ENCODE measurements around the gene ANK2.

ANK2 gene

DNA sequence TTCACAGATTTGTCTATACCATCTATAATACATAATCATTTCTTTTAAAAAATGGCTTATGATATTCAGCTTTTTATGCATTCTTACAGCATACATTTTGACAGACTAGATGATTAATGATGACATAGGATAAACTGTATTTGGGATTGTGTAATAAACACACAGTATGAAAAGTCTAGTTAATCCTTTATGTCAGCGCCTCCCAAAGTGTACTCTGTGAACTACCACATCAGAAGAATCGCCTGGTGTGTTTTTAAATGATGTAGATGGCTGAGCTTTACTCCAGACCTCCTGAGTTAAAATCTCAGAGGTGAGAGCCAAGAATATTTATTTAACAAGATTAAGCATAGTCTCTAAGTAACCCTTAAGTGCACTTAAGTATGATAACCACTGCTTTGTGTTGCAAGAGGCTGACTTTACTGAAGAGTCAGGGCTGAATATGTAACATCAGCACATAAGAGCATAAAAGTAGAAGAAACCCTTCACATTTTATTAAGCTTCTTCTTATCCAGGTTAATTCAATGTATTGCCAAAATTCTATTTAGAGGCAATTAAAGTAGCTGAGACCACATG is 104.2 kb downstream of the ANK2 start:
- no peak overlapping the region for H3K4me3 ChIP-seq (ENCODE audit: low read depth, low read length)
- DNase-seq (ENCODE audit: low read depth): peak; percentile 3
- no peak for TF ChIP-seq POLR2A (IDR thresholded peaks at IDR 0.05; ENCODE audit: extremely low read depth, insufficient read length)
- no peak for TF ChIP-seq MYC (IDR thresholded peaks at IDR 0.05; ENCODE audit: low read depth, low read length)
- TF ChIP-seq, protein P1, sequence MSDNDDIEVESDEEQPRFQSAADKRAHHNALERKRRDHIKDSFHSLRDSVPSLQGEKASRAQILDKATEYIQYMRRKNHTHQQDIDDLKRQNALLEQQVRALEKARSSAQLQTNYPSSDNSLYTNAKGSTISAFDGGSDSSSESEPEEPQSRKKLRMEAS (IDR thresholded peaks at IDR 0.05; ENCODE audit: low read depth, low read length): no peak
- TF ChIP-seq, protein P2, sequence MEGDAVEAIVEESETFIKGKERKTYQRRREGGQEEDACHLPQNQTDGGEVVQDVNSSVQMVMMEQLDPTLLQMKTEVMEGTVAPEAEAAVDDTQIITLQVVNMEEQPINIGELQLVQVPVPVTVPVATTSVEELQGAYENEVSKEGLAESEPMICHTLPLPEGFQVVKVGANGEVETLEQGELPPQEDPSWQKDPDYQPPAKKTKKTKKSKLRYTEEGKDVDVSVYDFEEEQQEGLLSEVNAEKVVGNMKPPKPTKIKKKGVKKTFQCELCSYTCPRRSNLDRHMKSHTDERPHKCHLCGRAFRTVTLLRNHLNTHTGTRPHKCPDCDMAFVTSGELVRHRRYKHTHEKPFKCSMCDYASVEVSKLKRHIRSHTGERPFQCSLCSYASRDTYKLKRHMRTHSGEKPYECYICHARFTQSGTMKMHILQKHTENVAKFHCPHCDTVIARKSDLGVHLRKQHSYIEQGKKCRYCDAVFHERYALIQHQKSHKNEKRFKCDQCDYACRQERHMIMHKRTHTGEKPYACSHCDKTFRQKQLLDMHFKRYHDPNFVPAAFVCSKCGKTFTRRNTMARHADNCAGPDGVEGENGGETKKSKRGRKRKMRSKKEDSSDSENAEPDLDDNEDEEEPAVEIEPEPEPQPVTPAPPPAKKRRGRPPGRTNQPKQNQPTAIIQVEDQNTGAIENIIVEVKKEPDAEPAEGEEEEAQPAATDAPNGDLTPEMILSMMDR (IDR thresholded peaks at IDR 0.05; ENCODE audit: low read depth, low read length): no peak

DNA sequence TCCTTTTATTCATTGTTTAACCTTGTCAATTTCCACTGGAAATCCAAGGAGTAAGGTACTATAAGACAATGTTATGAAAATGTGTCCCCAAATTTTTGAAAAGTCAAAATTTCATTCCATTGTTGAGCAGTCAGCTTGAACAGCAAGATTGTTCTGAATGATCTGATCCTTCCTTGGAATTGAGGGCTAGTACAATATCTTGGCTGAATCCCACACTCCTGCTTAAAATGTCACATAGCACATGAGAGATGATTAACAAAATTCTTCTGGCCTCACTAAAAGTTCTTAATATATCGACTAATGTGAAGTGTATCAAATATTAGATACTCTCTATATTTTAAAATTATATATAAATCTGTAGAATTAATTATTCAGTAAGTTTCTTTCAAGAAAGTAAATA is 104.8 kb downstream of the ANK2 start:
- H3K4me3 ChIP-seq (ENCODE audit: low read depth, low read length): no peak overlapping the region
- no peak for DNase-seq (ENCODE audit: low read depth)
- TF ChIP-seq POLR2A (IDR thresholded peaks at IDR 0.05; ENCODE audit: extremely low read depth, insufficient read length): no peak
- TF ChIP-seq MYC (IDR thresholded peaks at IDR 0.05; ENCODE audit: low read depth, low read length): no peak
- TF ChIP-seq, protein P1 (IDR thresholded peaks at IDR 0.05; ENCODE audit: low read depth, low read length): no peak
- TF ChIP-seq, protein P2 (IDR thresholded peaks at IDR 0.05; ENCODE audit: low read depth, low read length): no peak

DNA sequence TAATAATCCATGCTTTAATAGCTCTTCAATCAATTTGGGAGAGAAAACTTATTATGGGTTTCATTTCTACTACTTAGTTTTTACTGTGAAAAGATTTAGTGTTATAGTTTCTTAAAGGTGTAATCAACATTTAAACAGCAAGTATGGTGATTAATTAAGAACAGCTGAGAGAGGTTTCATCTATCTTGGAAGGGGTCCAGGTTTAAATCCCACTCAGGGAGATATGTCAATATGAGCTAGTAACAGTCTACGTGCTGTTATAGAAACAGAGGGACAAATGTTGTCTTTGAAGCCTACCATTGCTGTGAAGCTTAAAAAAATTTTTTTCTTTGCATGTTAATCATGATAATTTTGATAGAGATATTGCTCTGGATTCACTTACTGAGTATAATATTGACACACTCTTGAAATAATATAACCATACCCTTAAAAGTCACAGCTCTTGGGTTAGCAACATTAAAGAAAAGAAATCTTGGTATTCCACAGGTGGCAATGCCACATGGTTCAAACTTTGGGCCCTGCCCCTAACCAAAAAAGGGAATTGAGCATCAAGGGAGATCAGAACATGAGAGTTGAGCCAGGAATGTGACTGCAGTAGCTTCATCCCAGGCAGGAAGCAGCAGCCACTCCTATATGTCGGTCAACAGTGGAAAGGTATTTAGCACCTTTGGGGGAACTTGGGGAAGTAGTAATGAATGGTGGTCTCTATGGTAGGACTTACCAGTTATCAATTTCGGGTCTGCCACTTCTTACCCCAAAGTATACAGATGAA is 107.8 kb downstream of the ANK2 start:
- TF ChIP-seq MYC (IDR thresholded peaks at IDR 0.05; ENCODE audit: low read depth, low read length) (no peak), POLR2A (IDR thresholded peaks at IDR 0.05; ENCODE audit: extremely low read depth, insufficient read length) (no peak)
- TF ChIP-seq, protein P1 (IDR thresholded peaks at IDR 0.05; ENCODE audit: low read depth, low read length): no peak
- TF ChIP-seq, protein P2 (IDR thresholded peaks at IDR 0.05; ENCODE audit: low read depth, low read length): no peak
- no peak for DNase-seq (ENCODE audit: low read depth)

DNA sequence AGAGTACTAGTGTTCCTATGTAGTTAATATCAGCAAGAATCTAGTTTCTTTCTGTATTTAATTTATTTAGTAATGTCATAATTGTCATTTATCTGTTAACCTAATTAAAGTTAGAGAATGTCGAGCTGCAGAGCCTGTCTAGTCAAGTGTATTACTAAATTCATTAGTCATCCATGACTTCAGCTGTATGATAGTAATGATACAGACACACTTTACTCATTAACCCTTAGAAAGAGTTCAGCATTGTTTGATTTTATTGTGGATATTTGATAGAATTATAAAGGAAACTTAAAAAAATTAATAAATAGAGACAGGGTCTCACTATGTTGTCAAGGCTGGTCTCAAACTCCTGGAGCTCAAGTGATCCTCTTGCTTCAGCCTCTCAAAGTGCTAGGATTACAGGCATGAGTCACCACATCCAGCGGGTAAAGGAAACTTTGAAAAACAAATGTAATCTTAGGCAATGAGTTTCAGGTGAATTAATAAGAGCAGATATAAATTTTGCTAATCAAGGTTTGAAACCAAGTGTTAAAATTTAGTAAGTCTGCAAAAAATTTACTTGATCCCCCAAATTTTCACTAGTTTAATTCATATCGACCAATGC is 110.6 kb downstream of the ANK2 start:
- no peak for TF ChIP-seq MYC (IDR thresholded peaks at IDR 0.05; ENCODE audit: low read depth, low read length)
- TF ChIP-seq, protein P1 (IDR thresholded peaks at IDR 0.05; ENCODE audit: low read depth, low read length): no peak
- no peak for TF ChIP-seq POLR2A (IDR thresholded peaks at IDR 0.05; ENCODE audit: extremely low read depth, insufficient read length)
- TF ChIP-seq, protein P2 (IDR thresholded peaks at IDR 0.05; ENCODE audit: low read depth, low read length): no peak
- no peak for DNase-seq (ENCODE audit: low read depth)
- no peak overlapping the region for H3K4me3 ChIP-seq (ENCODE audit: low read depth, low read length)

More for the DNA sequence above, 107.8 kb downstream of the ANK2 start:
- no peak overlapping the region for H3K4me3 ChIP-seq (ENCODE audit: low read depth, low read length)

DNA sequence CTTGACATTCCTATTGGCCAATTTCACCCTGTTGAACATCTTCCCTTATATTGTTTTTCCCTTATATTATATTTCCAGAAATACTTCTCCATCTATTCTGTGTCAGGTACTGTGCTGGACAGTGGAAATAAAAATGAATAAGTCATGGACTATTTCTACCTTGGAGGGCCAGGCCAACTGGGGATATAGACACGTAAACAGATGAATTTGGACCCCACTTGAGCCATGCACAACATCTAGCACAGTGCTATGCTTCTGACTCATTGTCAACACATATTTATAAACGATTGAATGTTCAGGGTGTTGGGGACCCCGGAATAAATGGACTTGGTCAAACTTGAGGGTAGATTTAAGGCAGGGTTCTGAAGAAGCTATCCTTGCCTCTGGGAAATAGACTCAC is 111.1 kb downstream of the ANK2 start:
- no peak overlapping the region for H3K4me3 ChIP-seq (ENCODE audit: low read depth, low read length)
- no peak for DNase-seq (ENCODE audit: low read depth)
- TF ChIP-seq, protein P1 (IDR thresholded peaks at IDR 0.05; ENCODE audit: low read depth, low read length): no peak
- no peak for TF ChIP-seq MYC (IDR thresholded peaks at IDR 0.05; ENCODE audit: low read depth, low read length)
- TF ChIP-seq, protein P2 (IDR thresholded peaks at IDR 0.05; ENCODE audit: low read depth, low read length): no peak
